MM.1S (cell line): ENCODE measurements around the gene CFAP65.

Experiments used
- CTCF ChIP-seq: fragments of 300-600 bp; sonication (generic); IDR thresholded peaks from 2 replicates; pipeline ENCODE4 v1.5.1; 2016; ENCODE audit warnings: antibody characterized with exemption, low read length, mixed read lengths
- EZH2phosphoT487 ChIP-seq: fragments of 300-600 bp; sonication (generic); IDR thresholded peaks from 2 replicates; pipeline ENCODE4 v1.6.1; 2018; ENCODE audit warnings: antibody characterized with exemption, low read length

- 0 out of 2 replicates have a peak, but pooled peaks have one; percentile 9 for TF ChIP-seq CTCF
- no peak for TF ChIP-seq EZH2phosphoT487
Measured at GRCh38 chr2:219078126-219078525, 36.8 kb upstream of the CFAP65 start.
